Erythroblast (primary cell): ENCODE data around the gene ADAMTS20.

ENCODE experiments used
- DNase-seq, 2 experiments: peaks; one replicate each; lab custom pipeline; 2025; lab: John Stamatoyannopoulos, UW
- GATA1 ChIP-seq: IDR thresholded peaks from 2 replicates; pipeline ENCODE4 v1.6.1; 2011; ENCODE audit warnings: low read depth, mild to moderate bottlenecking, control low read depth, low read length, moderate library complexity
- POLR2A ChIP-seq: IDR thresholded peaks from 2 replicates; pipeline ENCODE4 v1.6.1; 2011; ENCODE audit warnings: mild to moderate bottlenecking, low read length

Gene ADAMTS20

DNA sequence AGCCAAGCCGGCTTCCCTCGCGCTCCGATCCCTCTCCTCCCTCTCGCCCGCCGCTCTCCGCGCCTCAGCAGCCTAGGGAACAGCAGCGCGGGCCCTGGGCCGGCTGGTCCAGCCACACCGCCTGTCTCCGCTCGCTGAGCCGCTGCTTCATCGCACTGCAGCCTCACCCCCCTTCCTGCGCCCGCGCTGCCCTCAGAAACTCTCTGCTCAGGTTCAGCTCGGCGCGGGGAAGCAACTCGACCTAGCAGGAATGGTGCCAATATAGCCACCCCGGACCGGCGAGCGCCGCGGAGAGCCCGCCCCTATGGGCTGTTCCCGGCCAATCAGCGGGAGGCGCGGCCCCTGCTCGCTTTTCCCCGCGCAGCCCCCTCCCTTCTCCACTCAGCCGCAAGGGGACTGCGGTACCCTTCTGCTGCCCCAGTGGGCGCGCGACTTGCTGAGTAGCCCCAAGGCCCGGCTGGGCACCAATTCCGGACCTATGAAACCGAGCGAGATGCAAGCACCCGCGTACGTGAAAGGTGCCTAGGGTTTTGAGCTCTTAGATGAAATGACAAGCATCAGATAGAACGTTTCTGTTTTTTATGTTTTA lies at the start of gene ADAMTS20:
Gene ADAMTS20, minus strand, starts transcription at position 233 of the 589 bp plus-strand sequence. CDS start 282 bp downstream, outside the sequence.
- no peak for TF ChIP-seq POLR2A
- no peak for TF ChIP-seq GATA1
- DNase-seq: peak in 1 of 2 experiments; percentile 2

DNA sequence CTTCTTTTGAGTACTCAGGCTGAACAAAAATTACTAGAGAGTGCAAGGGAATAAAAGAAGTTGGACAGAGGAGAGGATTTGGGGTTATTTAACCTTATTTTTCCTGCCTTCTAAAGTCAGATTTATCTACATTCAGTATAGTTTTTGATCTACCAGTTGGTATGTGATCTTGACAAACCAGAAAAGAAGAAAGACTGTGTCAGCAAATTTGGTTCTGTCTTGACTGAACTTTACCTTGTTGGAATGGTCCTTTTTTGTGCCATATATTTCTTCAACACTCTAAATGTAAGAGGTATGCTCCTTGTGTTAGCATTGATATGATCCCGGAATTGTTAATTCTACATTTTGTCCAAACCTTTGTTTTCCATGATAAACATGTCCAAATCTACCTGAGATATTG lies 47.7 kb upstream of the ADAMTS20 start:
- DNase-seq: no peak
- TF ChIP-seq POLR2A (no peak), GATA1 (no peak)

GRCh38 chr12:43599066-43599465 lies 47.1 kb upstream of the ADAMTS20 start:
- DNase-seq: no peak
- TF ChIP-seq POLR2A (no peak), GATA1 (no peak)

- TF ChIP-seq POLR2A (no peak), GATA1 (no peak)
- no peak for DNase-seq
Measured at GRCh38 chr12:43590307-43590706, 38.3 kb upstream of the ADAMTS20 start.

- no peak for TF ChIP-seq POLR2A
- no peak for TF ChIP-seq GATA1
- DNase-seq: no peak
Measured at GRCh38 chr12:43586646-43587245, 34.7 kb upstream of the ADAMTS20 start.

- TF ChIP-seq POLR2A (no peak), GATA1 (no peak)
- DNase-seq: no peak
Measured at GRCh38 chr12:43585676-43586075, 33.7 kb upstream of the ADAMTS20 start.

- no peak for DNase-seq
- no peak for TF ChIP-seq POLR2A
- no peak for TF ChIP-seq GATA1
Measured at GRCh38 chr12:43580601-43581000, 28.6 kb upstream of the ADAMTS20 start.

- DNase-seq: no peak
- no peak for TF ChIP-seq POLR2A
Measured at GRCh38 chr12:43579206-43579605, 27.2 kb upstream of the ADAMTS20 start.

- DNase-seq: no peak
Measured at GRCh38 chr12:43578782-43579181, 26.8 kb upstream of the ADAMTS20 start.

DNA sequence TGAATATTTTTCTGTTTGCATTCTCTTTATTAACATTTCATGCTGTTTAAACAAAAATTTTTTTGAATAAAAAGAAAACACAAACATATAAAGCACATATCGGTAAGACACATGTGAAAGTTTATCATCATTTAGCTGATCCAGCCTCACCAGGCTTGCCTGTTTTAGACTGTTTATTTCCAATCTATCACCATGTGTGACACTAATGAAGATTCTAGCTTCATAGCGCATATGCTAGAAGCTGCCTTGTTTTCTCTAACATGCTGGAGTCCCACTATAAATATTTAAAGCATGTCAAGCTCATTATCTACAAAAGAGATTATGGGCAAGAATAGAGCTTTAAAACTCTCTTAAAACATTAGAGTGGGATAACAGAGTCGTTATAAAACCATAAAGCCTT lies 25.4 kb upstream of the ADAMTS20 start:
- no peak for DNase-seq
- TF ChIP-seq POLR2A (no peak), GATA1 (no peak)

More at GRCh38 chr12:43578782-43579181, 26.8 kb upstream of the ADAMTS20 start:
- TF ChIP-seq POLR2A: no peak
- no peak for TF ChIP-seq GATA1

- DNase-seq: no peak
- no peak for TF ChIP-seq POLR2A
- TF ChIP-seq GATA1: no peak
Measured at GRCh38 chr12:43576162-43576561, 24.2 kb upstream of the ADAMTS20 start.

DNA sequence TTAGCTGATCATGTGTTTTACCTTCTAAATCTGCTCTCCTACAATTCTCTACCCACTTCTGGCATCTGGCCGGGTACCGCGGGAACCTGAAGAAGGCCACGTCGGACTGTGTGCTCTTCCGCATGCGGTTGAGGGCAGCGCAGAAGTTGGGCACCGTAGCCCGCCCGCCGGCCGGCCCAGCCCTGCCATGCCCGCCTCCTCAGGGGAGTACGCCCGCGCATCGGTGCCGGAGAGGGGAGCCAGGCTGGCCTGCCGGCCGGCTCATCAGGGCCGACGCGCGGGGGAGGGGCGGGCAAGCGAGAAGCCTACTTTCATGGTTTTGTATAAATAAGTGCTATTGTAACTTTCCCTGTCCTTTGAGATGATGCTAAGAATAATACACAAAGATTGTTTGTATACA lies 19.9 kb upstream of the ADAMTS20 start:
- no peak for DNase-seq
- TF ChIP-seq GATA1 (no peak), POLR2A (no peak)

GRCh38 chr12:43556057-43556456 lies 4.1 kb upstream of the ADAMTS20 start:
- no peak for DNase-seq
- TF ChIP-seq POLR2A (no peak), GATA1 (no peak)

DNA sequence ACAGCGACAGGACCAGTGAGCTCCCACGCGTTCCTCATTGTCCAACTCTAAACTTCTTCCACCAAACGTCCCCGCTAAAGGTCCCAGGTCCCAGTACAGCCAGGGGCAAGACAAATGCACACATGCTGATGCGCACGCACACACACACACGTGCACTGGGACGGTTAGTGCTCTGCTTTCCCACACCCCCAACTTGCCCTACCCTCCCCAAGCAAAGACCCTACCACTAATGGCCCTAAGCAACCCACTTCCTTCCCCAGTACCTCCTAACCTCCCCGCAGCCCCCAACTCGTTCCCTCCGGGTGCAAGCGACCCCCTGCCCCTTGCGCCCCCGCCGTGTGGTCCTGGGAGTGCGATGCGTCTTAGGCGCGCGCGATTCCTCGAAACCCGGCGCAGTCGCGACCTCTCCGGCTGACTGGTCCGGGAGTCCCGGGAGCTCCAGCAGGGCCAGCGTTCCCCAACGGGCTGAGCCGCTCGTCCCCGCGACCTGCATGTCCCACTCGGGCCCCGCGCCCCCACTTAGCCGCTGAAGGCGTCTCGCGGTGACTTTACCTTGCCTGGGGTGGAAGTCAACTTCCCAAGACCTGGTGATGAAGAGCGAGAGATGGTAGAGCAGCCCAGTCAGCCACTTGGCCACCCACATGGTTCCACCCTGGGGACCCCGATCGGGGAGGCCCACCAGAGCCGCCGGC lies 578 bp downstream of the ADAMTS20 start:
- DNase-seq: no peak
- TF ChIP-seq POLR2A: no peak
- TF ChIP-seq GATA1: no peak
